GM23338 (cell line): Measurements from ENCODE around the gene ABCC1. TPM values are rescaled to one million over a fixed set of nuclear protein-coding genes. Genes with fewer than 3 reads are reported as not detected.

ENCODE experiments used
- ATAC-seq: fragments of 200-7000 bp; cut with Tn5 transposase; 3 replicates; pipeline ENCODE4 v1.9.1; 2020
- DNase-seq: peaks from one replicate; pipeline ENCODE4 v3.0.0-alpha.2; 2015; ENCODE audit warnings: low spot score
- H2AFZ ChIP-seq: fragments of 200-600 bp; sonication (generic); 2 replicates; pipeline ENCODE4 v1.8.0; 2016; ENCODE audit warnings: antibody characterized with exemption, mild to moderate bottlenecking, moderate library complexity
- H3F3A ChIP-seq: fragments of 200-600 bp; sonication (generic); replicated peaks from 2 replicates; pipeline ENCODE4 v1.8.0; 2017; ENCODE audit warnings: antibody characterized with exemption, mixed run types, low read depth
- H3K27ac ChIP-seq: fragments of 200-600 bp; sonication (generic); 2 replicates; pipeline ENCODE4 v1.6.1; 2016; ENCODE audit warnings: low read depth
- H3K27me3 ChIP-seq: fragments of 200-600 bp; sonication (generic); 2 replicates; pipeline ENCODE4 v1.8.0; 2016; ENCODE audit warnings: mild to moderate bottlenecking, mixed run types, moderate library complexity; ENCODE audit not compliant: insufficient read depth
- H3K36me3 ChIP-seq: fragments of 200-600 bp; sonication (generic); 2 replicates; pipeline ENCODE4 v1.8.0; 2016; ENCODE audit warnings: mild to moderate bottlenecking; ENCODE audit not compliant: insufficient read depth
- H3K4me1 ChIP-seq: fragments of 200-600 bp; sonication (generic); 2 replicates; pipeline ENCODE4 v1.8.0; 2016; ENCODE audit warnings: mild to moderate bottlenecking, moderate library complexity; ENCODE audit not compliant: insufficient read depth
- H3K4me2 ChIP-seq: fragments of 200-600 bp; sonication (generic); 2 replicates; pipeline ENCODE4 v1.7.1; 2017; ENCODE audit warnings: mixed run types
- H3K4me3 ChIP-seq: fragments of 200-600 bp; sonication (generic); 2 replicates; pipeline ENCODE4 v1.6.1; 2016; ENCODE audit warnings: mixed run types
- H3K79me2 ChIP-seq: fragments of 200-600 bp; sonication (generic); replicated peaks from 2 replicates; pipeline ENCODE4 v1.8.0; 2017; ENCODE audit warnings: mild to moderate bottlenecking; ENCODE audit not compliant: insufficient read depth
- H3K9me2 ChIP-seq: fragments of 200-600 bp; sonication (generic); 2 replicates; pipeline ENCODE4 v1.8.0; 2017; ENCODE audit not compliant: insufficient read depth
- H4K20me1 ChIP-seq: fragments of 200-600 bp; sonication (generic); replicated peaks from 2 replicates; pipeline ENCODE4 v1.8.0; 2017; ENCODE audit warnings: mild to moderate bottlenecking; ENCODE audit not compliant: insufficient read depth
- H3K27ac Mint-ChIP-seq: 2 replicates; pipeline ENCODE4 v1.8.0; 2020; ENCODE audit warnings: inconsistent platforms, mild to moderate bottlenecking, moderate library complexity, mixed read lengths
- H3K27me3 Mint-ChIP-seq: 3 replicates; pipeline ENCODE4 v1.8.0; 2022; ENCODE audit warnings: low read depth, mild to moderate bottlenecking, moderate library complexity, mixed read lengths, inconsistent platforms; ENCODE audit not compliant: insufficient read depth, poor library complexity
- H3K36me3 Mint-ChIP-seq: 3 replicates; pipeline ENCODE4 v1.8.0; 2021; ENCODE audit warnings: low read depth, mild to moderate bottlenecking, inconsistent platforms, moderate library complexity, mixed read lengths
- H3K4me1 Mint-ChIP-seq: 3 replicates; pipeline ENCODE4 v1.8.0; 2020; ENCODE audit warnings: mild to moderate bottlenecking, inconsistent platforms, mixed read lengths
- H3K4me3 Mint-ChIP-seq: 3 replicates; pipeline ENCODE4 v1.8.0; 2021; ENCODE audit warnings: moderate library complexity, mild to moderate bottlenecking, inconsistent platforms, mixed read lengths
- H3K9me3 Mint-ChIP-seq: 3 replicates; pipeline ENCODE4 v1.8.0; 2020; ENCODE audit warnings: moderate library complexity, mild to moderate bottlenecking, inconsistent platforms, mixed read lengths
- CREB1 ChIP-seq: fragments of 250-450 bp; sonication (Bioruptor Pico); IDR thresholded peaks from 2 replicates; pipeline ENCODE4 v1.5.0; 2020; ENCODE audit warnings: low read depth, mild to moderate bottlenecking, moderate library complexity
- CTCF ChIP-seq, 2 experiments: fragments of 200-600 bp in 1 of 2; sonication (generic) in 1 of 2; conservative IDR thresholded peaks; 2 replicates each; pipeline versions ENCODE4 v1.5.1 to v1.6.1; 2016 to 2017; ENCODE audit warnings: antibody characterized with exemption in 2 of 2, low read depth in 2 of 2, mild to moderate bottlenecking in 2 of 2, moderate library complexity in 1 of 2
- ETS1 ChIP-seq: IDR thresholded peaks from 2 replicates; pipeline ENCODE4 v1.6.1; 2016; ENCODE audit warnings: antibody characterized with exemption
- EZH2 ChIP-seq: fragments of 200-600 bp; sonication (generic); IDR thresholded peaks from one replicate; pipeline ENCODE4 v1.8.0; 2017; ENCODE audit warnings: antibody characterized with exemption, mild to moderate bottlenecking, low read depth; ENCODE audit not compliant: unreplicated experiment
- JUNB ChIP-seq: IDR thresholded peaks from one replicate; pipeline ENCODE4 v1.6.1; 2016; ENCODE audit warnings: antibody characterized with exemption; ENCODE audit not compliant: unreplicated experiment
- NANOG ChIP-seq: IDR thresholded peaks from 2 replicates; pipeline ENCODE4 v1.6.1; 2016; ENCODE audit warnings: antibody characterized with exemption, borderline replicate concordance
- POLR2AphosphoS5 ChIP-seq: IDR thresholded peaks from 2 replicates; pipeline ENCODE4 v1.6.1; 2016; ENCODE audit warnings: antibody characterized with exemption, low read depth
- STAT1 ChIP-seq: IDR thresholded peaks from one replicate; pipeline ENCODE4 v1.6.1; 2016; ENCODE audit warnings: antibody characterized with exemption; ENCODE audit not compliant: unreplicated experiment
- ZNF114 ChIP-seq: fragments of 250-450 bp; sonication (Bioruptor Pico); IDR thresholded peaks from 2 replicates; pipeline ENCODE4 v1.5.0; 2020; ENCODE audit warnings: mild to moderate bottlenecking, moderate library complexity
- ZNF331 ChIP-seq: fragments of 250-450 bp; sonication (Bioruptor Pico); IDR thresholded peaks from 2 replicates; pipeline ENCODE4 v1.5.0; 2020; ENCODE audit warnings: low read depth, mild to moderate bottlenecking, moderate library complexity
- polyA plus RNA-seq: library from polyadenylated mRNA; unstranded; fragments of >200 nt; fragmentation: Nextera tagmentation; extraction: Ambion mirVana; gene quantifications from 2 replicates; pipeline ENCODE4 v1.2.1, GENCODE V29; 2016
- total RNA-seq: library from RNA; depleted of rRNA; stranded (reverse); fragments of >200 nt; shearing (Covaris generic); gene quantifications from 2 replicates; pipeline ENCODE4 v1.2.3, GENCODE V29; 2014

Gene ABCC1
- total and polyA plus RNA-seq, 2 experiments from 2014 or later = 11.0 to 46.6 TPM

- Histone ChIP-seq H2AFZ (no peak overlapping the region), H3K79me2 (no peaks in the 10 kb centered on the region; the same call in 1 of the 2 replicates), H4K20me1 (peaks cover 8% of the 10 kb centered on the region), H3K9me2 (no peaks in the 10 kb centered on the region), H3K27me3 (no peaks in the 10 kb centered on the region), H3K27ac (no peak overlapping the region), H3F3A (no peaks in the 10 kb centered on the region), H3K4me3 (no peak overlapping the region), H3K36me3 (peaks cover 12% of the 10 kb centered on the region), H3K4me2 (no peak overlapping the region), H3K4me1 (no peaks in the 10 kb centered on the region)
- peaks cover 3% of the 10 kb centered on the region for H3K27me3 Mint-ChIP-seq
- peaks cover 63% of the 10 kb centered on the region for H3K36me3 Mint-ChIP-seq
- no peak for ATAC-seq
- TF ChIP-seq JUNB (no peak), ZNF331 (CRISPR knock-in tag) (no peak), STAT1 (no peak), POLR2AphosphoS5 (no peak), ZNF114 (no peak), NANOG (no peak), EZH2 (no peak), ETS1 (no peak), CTCF (conservative IDR thresholded peaks at IDR 0.05; ENCODE audit: low read depth in 2 of 2) (no peak)
- H3K4me1 Mint-ChIP-seq = no peaks in the 10 kb centered on the region
- no peak overlapping the region for H3K4me3 Mint-ChIP-seq
- H3K27ac Mint-ChIP-seq = no peak overlapping the region
- no peaks in the 10 kb centered on the region; the same call in 2 of the 3 replicates for H3K9me3 Mint-ChIP-seq
- DNase-seq = no peak
Observed at GRCh38 chr16:16013812-16014211, 64.4 kb downstream of the ABCC1 start.

- H3K36me3 ChIP-seq = peaks cover 7% of the 10 kb centered on the region; the same call in 1 of the 2 replicates
- no peak overlapping the region for H2AFZ ChIP-seq
- no peak overlapping the region for H3K27ac ChIP-seq
- no peaks in the 10 kb centered on the region for H3K4me1 ChIP-seq
- Mint-ChIP-seq H3K36me3 (peaks cover 63% of the 10 kb centered on the region), H3K27ac (no peak overlapping the region), H3K9me3 (no peaks in the 10 kb centered on the region; the same call in 2 of the 3 replicates), H3K4me1 (no peaks in the 10 kb centered on the region), H3K4me3 (no peak overlapping the region), H3K27me3 (peaks cover 3% of the 10 kb centered on the region)
- no peak overlapping the region for H3K4me3 ChIP-seq
- no peaks in the 10 kb centered on the region for H3K9me2 ChIP-seq
- no peaks in the 10 kb centered on the region for H3K27me3 ChIP-seq
- DNase-seq (no peak), ATAC-seq (no peak)
- no peak overlapping the region for H3K4me2 ChIP-seq
- no peaks in the 10 kb centered on the region; the same call in 1 of the 2 replicates for H3K79me2 ChIP-seq
- no peaks in the 10 kb centered on the region for H3F3A ChIP-seq
- H4K20me1 ChIP-seq = peaks cover 8% of the 10 kb centered on the region
- TF ChIP-seq CTCF (conservative IDR thresholded peaks at IDR 0.05; ENCODE audit: low read depth in 2 of 2) (no peak), CREB1 (no peak), ZNF331 (CRISPR knock-in tag) (no peak)
Observed at GRCh38 chr16:16014329-16015224, 65.2 kb downstream of the ABCC1 start.
